Measurements from ENCODE around the gene HDAC4.

The HDAC4 gene

GRCh38 chr2:239439754-239440315 lies 39.0 kb upstream of the HDAC4 start:
- Histone ChIP-seq H3K9ac (ENCODE audit: low read depth, low read length) (no peak overlapping the region), H3K27me3 (ENCODE audit: insufficient read depth, low read length) (peaks cover 12% of the 10 kb centered on the region), H3K4me1 (ENCODE audit: insufficient read depth, low read length) (peaks cover 15% of the 10 kb centered on the region), H3K36me3 (ENCODE audit: insufficient read depth, low read length) (no peaks in the 10 kb centered on the region), H3K4me3 (ENCODE audit: low read length) (no peak overlapping the region), H3K27ac (ENCODE audit: low read depth, low read length) (0 out of 2 replicates have a peak overlapping the region, but pooled peaks have one; percentile 43), H3K9me3 (ENCODE audit: insufficient read depth, low read depth, low read length) (no peaks in the 10 kb centered on the region)
- WGBS, result 93% methylated on average over 11 of the region's 11 CpGs

- Histone ChIP-seq H3K4me1 (ENCODE audit: insufficient read depth, low read length) (peaks cover 15% of the 10 kb centered on the region), H3K9ac (ENCODE audit: low read depth, low read length) (no peak overlapping the region), H3K36me3 (ENCODE audit: insufficient read depth, low read length) (no peaks in the 10 kb centered on the region), H3K27ac (ENCODE audit: low read depth, low read length) (no peak overlapping the region), H3K9me3 (ENCODE audit: insufficient read depth, low read depth, low read length) (no peaks in the 10 kb centered on the region), H3K27me3 (ENCODE audit: insufficient read depth, low read length) (peaks cover 12% of the 10 kb centered on the region), H3K4me3 (ENCODE audit: low read length) (no peak overlapping the region)
- WGBS, result 92% methylated on average over 21 of the region's 21 CpGs
These were observed 38.4 kb upstream of the HDAC4 start for GRCh38 chr2:239438995-239439753.

GRCh38 chr2:239438368-239438767 lies 37.5 kb upstream of the HDAC4 start:
- Histone ChIP-seq H3K27ac (ENCODE audit: low read depth, low read length) (no peak overlapping the region), H3K4me1 (ENCODE audit: insufficient read depth, low read length) (peaks cover 15% of the 10 kb centered on the region), H3K27me3 (ENCODE audit: insufficient read depth, low read length) (peaks cover 12% of the 10 kb centered on the region), H3K9me3 (ENCODE audit: insufficient read depth, low read depth, low read length) (no peaks in the 10 kb centered on the region; the same call in 1 of the 2 replicates), H3K4me3 (ENCODE audit: low read length) (no peak overlapping the region), H3K9ac (ENCODE audit: low read depth, low read length) (no peak overlapping the region), H3K36me3 (ENCODE audit: insufficient read depth, low read length) (no peaks in the 10 kb centered on the region)
- WGBS, result 90% methylated on average over 3 of the region's 3 CpGs

GRCh38 chr2:239436669-239437335 lies 36.0 kb upstream of the HDAC4 start:
- Histone ChIP-seq H3K27ac (ENCODE audit: low read depth, low read length) (no peak overlapping the region), H3K36me3 (ENCODE audit: insufficient read depth, low read length) (no peaks in the 10 kb centered on the region), H3K9ac (ENCODE audit: low read depth, low read length) (no peak overlapping the region), H3K4me1 (ENCODE audit: insufficient read depth, low read length) (peaks cover 15% of the 10 kb centered on the region), H3K27me3 (ENCODE audit: insufficient read depth, low read length) (peaks cover 12% of the 10 kb centered on the region), H3K4me3 (ENCODE audit: low read length) (no peak overlapping the region), H3K9me3 (ENCODE audit: insufficient read depth, low read depth, low read length) (no peaks in the 10 kb centered on the region; the same call in 1 of the 2 replicates)
- 100% methylated on average over 2 of the region's 2 CpGs for WGBS

- Histone ChIP-seq H3K9me3 (ENCODE audit: insufficient read depth, low read depth, low read length) (no peaks in the 10 kb centered on the region; the same call in 1 of the 2 replicates), H3K27me3 (ENCODE audit: insufficient read depth, low read length) (peaks cover 12% of the 10 kb centered on the region), H3K9ac (ENCODE audit: low read depth, low read length) (no peak overlapping the region), H3K36me3 (ENCODE audit: insufficient read depth, low read length) (no peaks in the 10 kb centered on the region), H3K4me3 (ENCODE audit: low read length) (no peak overlapping the region), H3K4me1 (ENCODE audit: insufficient read depth, low read length) (peaks cover 9% of the 10 kb centered on the region), H3K27ac (ENCODE audit: low read depth, low read length) (no peak overlapping the region)
- WGBS, result 81% methylated on average over 5 of the region's 5 CpGs
These were observed 35.3 kb upstream of the HDAC4 start for GRCh38 chr2:239436076-239436475.

- Histone ChIP-seq H3K27ac (ENCODE audit: low read depth, low read length) (no peak overlapping the region), H3K4me3 (ENCODE audit: low read length) (no peak overlapping the region), H3K4me1 (ENCODE audit: insufficient read depth, low read length) (no peaks in the 10 kb centered on the region), H3K27me3 (ENCODE audit: insufficient read depth, low read length) (peaks cover under 1% of the 10 kb centered on the region; the same call in 1 of the 2 replicates), H3K9me3 (ENCODE audit: insufficient read depth, low read depth, low read length) (no peaks in the 10 kb centered on the region; the same call in 1 of the 2 replicates), H3K36me3 (ENCODE audit: insufficient read depth, low read length) (no peaks in the 10 kb centered on the region), H3K9ac (ENCODE audit: low read depth, low read length) (no peak overlapping the region)
- 81% methylated on average over 4 of the region's 4 CpGs for WGBS
These were observed 33.1 kb upstream of the HDAC4 start for GRCh38 chr2:239433777-239434403.

GRCh38 chr2:239432174-239432573 lies 31.4 kb upstream of the HDAC4 start:
- 33% methylated on average over 1 of the region's 1 CpG for WGBS
- no peak overlapping the region for H3K9ac ChIP-seq (ENCODE audit: low read depth, low read length)
- H3K27ac ChIP-seq (ENCODE audit: low read depth, low read length), result no peak overlapping the region
- H3K9me3 ChIP-seq (ENCODE audit: insufficient read depth, low read depth, low read length), result no peaks in the 10 kb centered on the region; the same call in 1 of the 2 replicates
- H3K27me3 ChIP-seq (ENCODE audit: insufficient read depth, low read length), result no peaks in the 10 kb centered on the region
- H3K4me1 ChIP-seq (ENCODE audit: insufficient read depth, low read length), result no peaks in the 10 kb centered on the region
- no peaks in the 10 kb centered on the region for H3K36me3 ChIP-seq (ENCODE audit: insufficient read depth, low read length)
- no peak overlapping the region for H3K4me3 ChIP-seq (ENCODE audit: low read length)

GRCh38 chr2:239431536-239431935 lies 30.7 kb upstream of the HDAC4 start:
- Histone ChIP-seq H3K4me3 (ENCODE audit: low read length) (no peak overlapping the region), H3K27me3 (ENCODE audit: insufficient read depth, low read length) (no peaks in the 10 kb centered on the region), H3K36me3 (ENCODE audit: insufficient read depth, low read length) (no peaks in the 10 kb centered on the region), H3K27ac (ENCODE audit: low read depth, low read length) (no peak overlapping the region), H3K9ac (ENCODE audit: low read depth, low read length) (no peak overlapping the region), H3K4me1 (ENCODE audit: insufficient read depth, low read length) (no peaks in the 10 kb centered on the region), H3K9me3 (ENCODE audit: insufficient read depth, low read depth, low read length) (no peaks in the 10 kb centered on the region; the same call in 1 of the 2 replicates)
- WGBS, result 87% methylated on average over 5 of the region's 5 CpGs

- H3K9me3 ChIP-seq (ENCODE audit: insufficient read depth, low read depth, low read length), result no peaks in the 10 kb centered on the region; the same call in 1 of the 2 replicates
- H3K9ac ChIP-seq (ENCODE audit: low read depth, low read length), result no peak overlapping the region
- 88% methylated on average over 12 of the region's 12 CpGs for WGBS
- H3K27ac ChIP-seq (ENCODE audit: low read depth, low read length), result no peak overlapping the region
- H3K4me1 ChIP-seq (ENCODE audit: insufficient read depth, low read length), result no peaks in the 10 kb centered on the region
- H3K4me3 ChIP-seq (ENCODE audit: low read length), result no peak overlapping the region
- H3K27me3 ChIP-seq (ENCODE audit: insufficient read depth, low read length), result no peaks in the 10 kb centered on the region
- no peaks in the 10 kb centered on the region for H3K36me3 ChIP-seq (ENCODE audit: insufficient read depth, low read length)
These were observed 28.9 kb upstream of the HDAC4 start for GRCh38 chr2:239429473-239430350.

GRCh38 chr2:239425631-239426030 lies 24.8 kb upstream of the HDAC4 start:
- no peak overlapping the region for H3K4me3 ChIP-seq (ENCODE audit: low read length)
- H3K27ac ChIP-seq (ENCODE audit: low read depth, low read length), result no peak overlapping the region
- H3K9ac ChIP-seq (ENCODE audit: low read depth, low read length), result no peak overlapping the region
- 88% methylated on average over 10 of the region's 10 CpGs for WGBS
- H3K4me1 ChIP-seq (ENCODE audit: insufficient read depth, low read length), result no peaks in the 10 kb centered on the region
- H3K27me3 ChIP-seq (ENCODE audit: insufficient read depth, low read length), result no peaks in the 10 kb centered on the region
- H3K36me3 ChIP-seq (ENCODE audit: insufficient read depth, low read length), result no peaks in the 10 kb centered on the region
- H3K9me3 ChIP-seq (ENCODE audit: insufficient read depth, low read depth, low read length), result no peaks in the 10 kb centered on the region
